GM21423 (cell line): ENCODE results near the gene SNX19.
"Not testable (repeated sequence)": the region's sequence is repeated elsewhere in the genome, so short reads cannot be mapped to it uniquely, and the experiment has no call there.

Source experiments
- ATAC-seq: cut with Tn5 transposase; IDR thresholded peaks from one replicate; pipeline ENCODE4 v1.9.1; 2021; ENCODE audit warnings: mild to moderate bottlenecking, moderate library complexity; ENCODE audit not compliant: unreplicated experiment

Gene SNX19, protein sequence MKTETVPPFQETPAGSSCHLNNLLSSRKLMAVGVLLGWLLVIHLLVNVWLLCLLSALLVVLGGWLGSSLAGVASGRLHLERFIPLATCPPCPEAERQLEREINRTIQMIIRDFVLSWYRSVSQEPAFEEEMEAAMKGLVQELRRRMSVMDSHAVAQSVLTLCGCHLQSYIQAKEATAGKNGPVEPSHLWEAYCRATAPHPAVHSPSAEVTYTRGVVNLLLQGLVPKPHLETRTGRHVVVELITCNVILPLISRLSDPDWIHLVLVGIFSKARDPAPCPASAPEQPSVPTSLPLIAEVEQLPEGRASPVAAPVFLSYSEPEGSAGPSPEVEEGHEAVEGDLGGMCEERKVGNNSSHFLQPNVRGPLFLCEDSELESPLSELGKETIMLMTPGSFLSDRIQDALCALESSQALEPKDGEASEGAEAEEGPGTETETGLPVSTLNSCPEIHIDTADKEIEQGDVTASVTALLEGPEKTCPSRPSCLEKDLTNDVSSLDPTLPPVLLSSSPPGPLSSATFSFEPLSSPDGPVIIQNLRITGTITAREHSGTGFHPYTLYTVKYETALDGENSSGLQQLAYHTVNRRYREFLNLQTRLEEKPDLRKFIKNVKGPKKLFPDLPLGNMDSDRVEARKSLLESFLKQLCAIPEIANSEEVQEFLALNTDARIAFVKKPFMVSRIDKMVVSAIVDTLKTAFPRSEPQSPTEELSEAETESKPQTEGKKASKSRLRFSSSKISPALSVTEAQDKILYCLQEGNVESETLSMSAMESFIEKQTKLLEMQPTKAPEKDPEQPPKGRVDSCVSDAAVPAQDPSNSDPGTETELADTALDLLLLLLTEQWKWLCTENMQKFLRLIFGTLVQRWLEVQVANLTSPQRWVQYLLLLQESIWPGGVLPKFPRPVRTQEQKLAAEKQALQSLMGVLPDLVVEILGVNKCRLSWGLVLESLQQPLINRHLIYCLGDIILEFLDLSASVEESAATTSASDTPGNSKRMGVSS

GRCh38 chr11:130916238-130916855 is at the start of gene SNX19:
TSS of gene SNX19 (minus strand) at chr11:130916479. CDS start at chr11:130915939, 540 bp downstream.
- ATAC-seq, result peak; percentile 99

DNA sequence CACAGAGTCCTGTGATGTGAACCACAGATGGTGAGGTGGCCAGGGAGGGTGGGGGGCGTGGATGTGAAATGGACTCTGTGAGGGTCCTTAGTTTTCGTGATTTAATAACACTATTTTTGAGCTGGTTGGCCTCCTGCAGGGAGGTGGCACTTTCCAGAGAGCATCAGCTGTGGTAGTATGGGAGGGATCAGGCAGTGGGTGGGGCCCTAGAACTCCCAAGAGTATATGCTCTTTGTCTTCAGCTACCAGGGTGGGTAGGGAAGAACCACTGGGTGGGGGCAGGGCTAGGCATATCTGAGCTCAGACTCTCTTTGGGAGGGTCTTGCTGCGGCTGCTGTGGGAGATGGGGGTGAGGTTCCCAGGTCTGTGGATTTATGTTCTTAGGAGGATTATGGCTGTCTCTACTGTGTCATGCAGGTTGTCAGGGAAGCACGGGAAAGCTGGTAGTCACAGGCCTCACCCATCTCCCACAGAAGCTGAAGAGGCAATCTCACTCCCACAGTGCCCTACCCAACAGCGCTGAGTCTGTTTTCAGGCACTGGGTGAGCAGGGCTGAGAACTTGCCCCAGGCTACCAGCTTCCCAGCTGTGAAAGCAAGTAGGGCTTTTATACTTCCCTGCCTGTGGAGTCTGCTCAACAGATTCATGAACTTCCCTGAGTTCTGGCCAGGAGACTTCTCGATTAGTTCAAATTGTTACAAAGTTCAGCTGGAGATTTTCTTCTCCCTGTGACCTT is 47.9 kb upstream of the SNX19 start:
- ATAC-seq, result no peak

- no peak for ATAC-seq
These were observed 31.6 kb upstream of the SNX19 start for GRCh38 chr11:130947889-130948288.

- ATAC-seq, result no peak
These were observed 31.2 kb upstream of the SNX19 start for GRCh38 chr11:130947481-130947880.

DNA sequence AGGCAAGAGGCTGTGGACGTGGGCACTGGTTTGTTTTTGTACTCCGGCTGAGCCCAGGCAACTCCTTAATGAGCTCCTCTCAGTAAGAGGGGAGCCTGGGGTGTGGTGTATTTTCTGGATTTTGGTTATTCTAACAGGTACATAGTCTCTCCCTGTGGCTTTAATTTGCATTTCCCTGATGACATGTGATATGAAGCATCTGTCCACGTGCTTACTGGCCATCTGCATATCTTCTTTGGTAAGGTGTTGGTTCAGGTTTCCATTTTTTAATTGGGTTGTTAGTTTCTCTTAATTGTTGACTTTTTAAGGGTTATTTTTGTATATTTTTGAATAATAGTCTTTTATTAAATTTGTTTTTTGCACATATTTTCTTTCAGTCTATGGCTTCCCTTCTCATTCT is 30.8 kb upstream of the SNX19 start:
- no peak for ATAC-seq

DNA sequence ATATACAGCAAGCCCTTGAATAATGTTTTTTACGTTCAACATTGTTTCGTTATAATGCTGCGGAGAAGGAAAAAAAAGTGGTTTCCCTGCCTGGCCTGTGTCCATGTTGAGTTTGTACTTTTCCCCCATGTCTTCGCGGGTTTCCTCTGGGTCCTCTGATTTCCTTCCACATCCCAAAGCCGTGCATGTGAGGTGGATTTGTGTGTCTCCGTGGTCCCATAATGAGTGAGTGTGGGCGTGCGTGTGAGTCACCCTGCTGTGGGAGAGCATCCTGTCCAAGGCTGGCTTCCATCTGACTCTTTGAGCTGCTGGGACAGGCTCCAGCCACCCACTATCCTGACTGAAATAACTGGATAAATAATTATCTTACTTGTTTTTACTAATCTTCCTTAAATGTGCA is 29.6 kb upstream of the SNX19 start:
- ATAC-seq, result no peak

- ATAC-seq, result no peak
These were observed 24.4 kb upstream of the SNX19 start for GRCh38 chr11:130940706-130941105.

GRCh38 chr11:130937051-130937450 is 20.8 kb upstream of the SNX19 start:
- no peak for ATAC-seq

DNA sequence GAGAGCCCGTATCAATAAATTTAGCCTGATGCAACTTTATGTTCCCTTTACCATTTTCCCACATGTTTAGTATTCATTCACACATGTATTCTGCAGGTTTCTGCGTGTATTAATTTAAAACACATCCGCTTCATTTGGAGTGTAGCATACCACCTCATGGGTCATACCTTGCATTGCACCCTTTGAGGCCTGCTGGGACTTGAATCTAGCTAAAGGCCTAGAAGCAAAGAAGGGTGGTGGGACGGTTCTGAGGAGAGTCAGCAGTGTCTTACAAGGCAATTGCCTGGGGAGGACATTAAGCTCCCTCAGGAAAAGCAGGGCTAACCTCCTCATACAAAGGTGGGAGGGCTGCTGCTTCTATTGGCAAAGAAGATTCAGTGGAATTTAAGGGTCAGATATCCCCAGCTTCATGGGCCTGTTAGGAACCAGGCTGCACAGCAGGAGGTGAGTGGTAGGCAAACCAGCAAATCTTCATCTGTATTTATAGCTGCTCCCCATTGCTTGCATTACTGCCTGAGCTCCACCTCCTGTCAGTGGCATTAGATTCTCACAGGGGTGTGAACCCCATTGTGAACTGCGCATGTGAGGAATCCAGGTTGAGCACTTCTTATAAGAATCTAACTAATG is 15.9 kb upstream of the SNX19 start:
- ATAC-seq, result no peak

- no peak for ATAC-seq
These were observed 8.5 kb upstream of the SNX19 start for GRCh38 chr11:130924750-130925149.

DNA sequence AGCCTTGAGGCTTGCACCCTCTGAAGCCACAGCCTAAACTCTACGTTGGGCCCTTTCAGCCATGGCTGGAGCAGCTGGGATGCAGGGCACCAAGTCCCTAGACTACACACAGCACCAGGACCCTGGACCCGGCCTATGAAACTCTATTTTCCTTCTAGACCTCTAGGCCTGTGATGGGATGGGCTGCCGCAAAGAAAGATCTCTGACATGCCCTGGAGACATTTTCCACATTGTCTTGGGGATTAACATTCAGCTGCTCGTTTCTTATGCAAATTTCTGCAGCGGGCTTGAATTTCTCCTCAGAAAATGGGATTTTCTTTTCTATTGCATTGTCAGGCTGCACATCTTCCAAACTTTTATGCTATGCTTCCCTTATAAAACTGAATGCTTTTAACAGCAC is 4.3 kb upstream of the SNX19 start:
- ATAC-seq, result not testable (repeated sequence)

DNA sequence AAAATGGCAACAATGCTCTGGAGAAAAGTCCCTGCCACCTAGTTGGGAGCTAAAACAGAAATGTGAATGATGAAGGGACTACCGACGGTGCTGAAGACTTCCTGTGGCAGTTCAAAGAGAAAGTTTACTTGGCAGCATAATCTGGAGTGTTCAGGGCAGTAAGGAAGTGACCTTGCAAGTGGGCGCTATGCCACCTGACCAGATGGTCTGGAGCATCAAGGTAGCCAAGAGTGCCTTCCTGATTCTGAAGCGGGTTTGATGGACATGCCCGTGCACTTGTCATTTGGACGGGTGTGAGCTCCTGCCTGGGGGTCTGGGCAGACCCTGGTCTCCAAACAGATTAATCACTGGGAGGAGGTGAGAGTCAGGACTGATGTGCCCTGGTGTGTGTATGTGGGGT is 1.8 kb upstream of the SNX19 start:
- ATAC-seq, result no peak

DNA sequence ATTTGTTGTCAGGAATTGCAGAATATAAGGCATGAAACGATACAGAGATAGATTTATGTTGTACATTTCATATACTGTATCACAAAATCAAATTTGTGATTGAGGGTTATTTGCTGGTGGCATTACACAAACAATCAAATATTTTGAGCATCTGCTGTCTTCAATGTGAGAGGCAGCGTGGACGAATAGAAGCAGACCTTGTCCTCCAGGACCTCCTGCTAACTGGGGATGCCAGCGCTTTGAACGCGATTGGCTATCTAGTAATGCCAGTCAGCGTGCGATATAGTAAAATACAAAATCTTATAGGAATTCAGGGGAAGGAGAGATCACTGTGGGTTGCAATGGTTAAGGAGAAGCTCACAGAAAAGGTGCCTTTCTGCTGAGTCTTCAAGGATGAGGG is 631 bp upstream of the SNX19 start:
- no peak for ATAC-seq

DNA sequence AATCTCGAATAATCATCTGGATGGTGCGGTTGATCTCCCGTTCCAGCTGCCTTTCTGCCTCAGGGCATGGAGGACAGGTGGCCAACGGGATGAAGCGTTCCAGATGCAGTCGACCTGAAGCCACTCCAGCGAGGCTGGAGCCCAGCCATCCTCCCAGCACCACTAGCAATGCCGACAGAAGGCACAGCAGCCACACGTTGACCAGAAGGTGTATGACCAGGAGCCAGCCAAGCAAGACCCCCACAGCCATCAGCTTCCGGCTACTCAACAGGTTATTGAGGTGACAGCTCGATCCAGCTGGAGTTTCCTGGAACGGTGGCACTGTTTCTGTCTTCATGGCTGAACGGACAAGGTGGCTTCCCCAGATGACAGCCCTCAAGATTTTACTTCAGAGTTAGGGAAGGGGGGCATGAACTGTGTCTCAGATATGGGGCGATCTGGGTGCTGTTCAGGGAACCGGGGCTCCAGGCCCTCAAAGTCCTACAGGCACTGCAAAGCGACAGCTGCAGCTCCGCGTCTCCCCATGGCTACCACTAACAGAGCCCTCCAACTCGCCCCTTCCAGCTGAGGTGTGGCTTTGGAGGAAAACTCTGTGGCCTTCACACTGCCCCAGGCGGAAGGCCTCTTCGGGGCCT is 559 bp downstream of the SNX19 start:
- ATAC-seq, result peak; percentile 0

- no peak for ATAC-seq
These were observed 3.0 kb downstream of the SNX19 start for GRCh38 chr11:130913268-130913667.

DNA sequence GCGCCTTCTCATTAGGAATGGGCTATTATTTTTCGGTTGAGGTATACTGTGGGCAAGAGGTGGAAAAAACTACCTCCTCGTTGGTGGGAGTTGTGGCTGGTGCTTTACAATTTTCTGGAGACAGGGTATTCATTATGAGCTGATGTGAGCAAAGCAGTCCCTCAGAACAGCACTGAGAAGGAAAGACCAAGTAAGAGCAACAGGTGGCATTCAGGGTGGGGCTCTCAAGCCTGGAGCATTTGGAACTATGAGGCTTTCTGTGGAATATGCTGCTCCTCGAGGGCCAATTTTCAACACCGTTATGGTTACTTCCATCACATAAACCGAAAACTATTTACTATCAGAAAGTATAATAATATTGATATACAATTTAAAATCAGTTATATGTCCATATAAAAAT is 3.7 kb downstream of the SNX19 start:
- ATAC-seq, result no peak

DNA sequence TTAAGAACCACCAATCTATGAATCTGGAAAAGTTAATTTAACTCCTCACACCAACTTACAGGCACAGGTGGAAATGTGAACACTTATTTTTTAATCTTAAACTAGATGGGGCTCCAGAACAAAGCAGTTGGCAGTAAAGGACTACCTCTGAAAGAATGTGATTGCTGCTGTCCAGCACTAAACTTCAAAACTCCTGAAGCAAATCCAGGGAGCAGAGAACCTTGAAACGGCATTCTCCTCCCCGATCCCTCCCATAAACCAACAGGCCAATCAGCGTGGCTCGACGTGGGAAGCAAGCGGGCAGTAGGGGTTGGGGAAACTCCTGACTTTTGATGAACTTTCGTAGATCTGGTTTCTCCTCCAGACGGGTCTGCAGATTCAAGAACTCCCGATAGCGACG is 5.0 kb downstream of the SNX19 start:
- no peak for ATAC-seq

GRCh38 chr11:130909650-130910049 is 6.6 kb downstream of the SNX19 start:
- no peak for ATAC-seq

DNA sequence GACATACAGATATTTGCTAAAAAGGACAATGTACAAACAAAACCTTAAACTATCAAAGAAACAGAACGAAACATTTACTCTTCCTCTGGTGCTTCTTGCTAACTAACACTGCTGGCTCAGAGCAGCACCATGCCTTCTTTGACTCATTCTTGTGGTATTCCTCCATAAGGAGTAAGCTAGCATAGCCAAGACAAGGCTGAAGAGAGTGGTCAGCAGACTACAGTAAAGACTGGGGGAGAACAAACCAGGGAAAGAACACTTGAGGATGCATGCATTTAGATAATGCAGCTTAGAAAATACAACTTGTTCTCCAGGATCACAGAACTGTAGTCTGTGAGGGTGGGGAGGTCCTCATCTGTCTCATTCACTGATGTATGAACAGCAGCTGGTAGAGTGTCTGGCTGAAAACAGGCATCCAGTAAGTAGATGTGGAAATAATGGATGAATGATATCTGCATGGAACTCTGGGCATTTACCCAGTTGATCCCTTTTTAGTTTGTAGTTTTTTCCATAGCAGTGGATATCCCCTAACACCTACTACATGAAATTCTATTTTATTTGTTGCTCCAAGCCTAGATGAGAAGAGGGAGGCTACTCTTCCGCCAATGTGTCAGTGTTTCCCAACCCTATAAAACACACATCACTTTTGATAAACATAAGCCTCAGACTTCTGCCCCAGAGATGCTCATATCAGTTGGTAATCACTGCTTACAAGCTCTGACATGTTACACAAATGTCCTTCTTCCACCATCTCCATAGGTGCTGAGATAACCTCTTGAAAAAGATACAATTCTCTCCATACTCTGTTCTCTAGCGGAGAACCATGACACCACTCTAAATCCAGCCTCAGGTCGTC is 7.3 kb downstream of the SNX19 start:
- ATAC-seq, result no peak
